GM19468 (cell line): ENCODE results near the gene MEIS1.

ENCODE experiments used
- ATAC-seq: cut with Tn5 transposase; IDR thresholded peaks from one replicate; pipeline ENCODE4 v1.9.1; 2021; ENCODE audit warnings: mild to moderate bottlenecking, moderate library complexity, moderate number of reproducible peaks; ENCODE audit not compliant: unreplicated experiment; ENCODE audit errors: extremely low read depth

Gene MEIS1

GRCh38 chr2:66443186-66443978, 8.5 kb downstream of the MEIS1 start:
- no peak for ATAC-seq

GRCh38 chr2:66443979-66444861, 9.3 kb downstream of the MEIS1 start:
- no peak for ATAC-seq

- ATAC-seq, result no peak
These were observed 10.4 kb downstream of the MEIS1 start for GRCh38 chr2:66445076-66445924.

DNA sequence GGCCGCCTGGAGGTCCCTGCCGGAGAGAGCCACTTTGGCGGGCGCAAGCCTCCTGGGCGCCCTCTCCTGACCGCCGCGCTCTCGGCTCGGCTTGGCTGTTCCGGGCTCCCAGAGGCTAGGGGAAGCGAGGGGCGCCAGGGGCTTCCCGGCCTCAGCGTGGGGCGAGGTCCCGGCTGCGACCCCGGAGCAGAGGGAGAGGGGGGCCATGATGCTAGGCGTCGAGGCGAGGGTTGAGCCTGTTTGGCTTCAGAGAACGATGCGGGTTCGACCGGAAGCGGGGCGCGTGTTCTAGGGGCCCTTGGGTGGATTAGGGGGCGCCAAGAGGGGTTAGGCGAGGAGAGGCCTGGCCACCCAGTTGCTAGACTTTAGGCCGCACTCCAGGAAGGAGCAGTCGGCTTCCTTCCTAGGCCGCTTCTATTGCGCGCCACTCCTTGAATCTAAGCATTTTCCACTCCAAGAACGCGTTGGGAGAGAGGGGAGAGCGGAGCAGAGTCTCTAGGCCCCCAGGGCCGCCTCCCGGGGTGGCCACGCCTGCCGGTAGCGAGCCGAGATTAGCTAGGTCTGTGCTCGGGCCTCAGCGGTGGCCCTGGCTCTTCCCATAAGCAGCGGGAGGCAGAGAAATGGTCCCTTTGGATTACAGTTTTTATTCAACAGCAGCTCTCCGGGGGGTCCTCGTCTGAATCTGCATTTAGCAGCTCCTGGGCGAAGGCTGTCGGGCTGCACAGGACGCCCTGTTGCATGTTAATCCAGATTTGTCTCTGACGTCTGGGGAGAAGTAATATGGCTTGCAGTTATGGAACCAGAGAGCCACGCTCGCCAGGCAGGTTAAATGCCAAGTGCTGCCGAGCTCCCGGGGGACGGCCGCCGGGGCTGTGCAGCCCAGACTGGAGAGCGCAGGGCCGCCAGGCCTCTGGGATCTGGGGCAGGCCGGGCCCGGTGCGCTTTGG, 11.3 kb downstream of the MEIS1 start:
- ATAC-seq, result no peak

DNA sequence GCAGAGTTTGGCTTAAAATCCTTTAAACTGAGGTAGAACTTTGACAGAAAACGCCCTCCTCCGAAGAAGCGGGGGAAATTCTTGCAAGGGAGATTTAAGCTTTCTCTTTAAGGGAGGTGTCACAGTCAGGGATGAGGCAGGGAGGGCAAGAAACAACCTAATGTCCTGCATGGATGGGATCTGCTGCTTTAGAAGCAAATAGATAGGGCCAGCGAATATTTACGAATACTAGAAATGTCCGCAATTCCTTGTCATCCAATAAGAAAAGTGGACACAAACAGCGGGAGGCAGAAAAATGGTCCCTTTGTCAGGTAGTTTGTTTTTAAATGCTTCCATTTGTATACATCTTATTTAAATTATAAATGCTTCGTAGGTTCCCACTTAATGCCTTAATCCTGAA, 12.0 kb downstream of the MEIS1 start:
- no peak for ATAC-seq

- no peak for ATAC-seq
These were observed 12.8 kb downstream of the MEIS1 start for GRCh38 chr2:66447677-66448076.

GRCh38 chr2:66448136-66448991, 13.4 kb downstream of the MEIS1 start:
- ATAC-seq, result no peak

DNA sequence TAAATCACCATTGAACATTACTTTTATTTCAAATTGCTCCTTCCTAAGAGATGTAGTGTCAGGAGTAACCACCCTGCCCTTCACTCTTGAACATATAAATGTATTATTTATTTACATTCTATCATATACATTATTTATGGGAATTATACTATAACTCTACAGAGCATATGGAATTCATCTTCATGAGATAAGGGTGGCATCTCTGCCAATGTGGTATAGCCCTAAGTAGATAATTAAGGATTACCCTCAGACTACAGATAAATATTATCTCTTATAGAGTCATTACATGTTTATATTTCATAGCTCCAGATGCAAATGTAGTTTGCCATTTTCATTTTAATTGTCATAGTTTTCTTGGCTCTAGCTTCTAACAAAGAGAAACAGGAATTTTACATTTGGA, 17.3 kb downstream of the MEIS1 start:
- ATAC-seq, result no peak

GRCh38 chr2:66452917-66453316, 18.0 kb downstream of the MEIS1 start:
- ATAC-seq, result no peak

DNA sequence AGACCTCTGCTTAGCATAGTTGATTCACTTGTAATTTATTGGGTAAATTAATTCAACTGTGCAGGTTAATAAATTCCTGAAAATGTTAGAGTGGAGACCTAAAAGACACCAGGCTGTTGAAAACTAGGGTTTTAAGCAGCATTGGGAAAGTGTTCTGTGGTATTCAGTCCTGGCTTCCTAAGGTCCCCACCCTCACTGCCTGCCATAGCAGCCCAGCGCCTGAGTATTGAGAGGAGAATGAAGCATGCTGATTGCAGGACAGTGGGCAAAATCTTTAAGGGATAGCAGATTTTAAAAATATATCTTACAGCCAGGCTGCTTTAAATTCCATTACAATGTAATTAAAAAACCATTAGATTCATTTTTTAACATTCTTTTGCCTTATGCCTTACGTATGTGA, 20.6 kb downstream of the MEIS1 start:
- no peak for ATAC-seq

GRCh38 chr2:66456183-66457041, 21.5 kb downstream of the MEIS1 start:
- ATAC-seq, result no peak

- no peak for ATAC-seq
These were observed 22.6 kb downstream of the MEIS1 start for GRCh38 chr2:66457545-66457944.

DNA sequence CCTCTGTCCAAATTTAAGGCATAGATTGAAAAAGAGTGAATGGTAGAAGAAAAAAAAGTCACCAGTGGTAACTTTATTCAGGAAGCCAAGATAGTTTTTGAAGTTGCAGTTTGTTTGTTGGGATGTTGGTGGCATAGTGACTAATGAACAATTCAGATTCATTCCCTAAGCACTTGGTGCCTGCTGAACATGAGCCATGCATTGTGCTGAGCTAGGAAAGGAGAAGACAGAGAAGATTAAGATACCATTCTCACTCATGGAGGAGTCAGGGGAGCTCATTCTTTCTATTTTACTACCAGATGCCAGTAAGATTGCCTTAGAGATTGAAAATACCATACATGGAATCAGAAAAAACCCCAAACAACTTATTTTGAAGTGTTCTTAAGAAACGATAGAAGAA, 25.1 kb downstream of the MEIS1 start:
- no peak for ATAC-seq

DNA sequence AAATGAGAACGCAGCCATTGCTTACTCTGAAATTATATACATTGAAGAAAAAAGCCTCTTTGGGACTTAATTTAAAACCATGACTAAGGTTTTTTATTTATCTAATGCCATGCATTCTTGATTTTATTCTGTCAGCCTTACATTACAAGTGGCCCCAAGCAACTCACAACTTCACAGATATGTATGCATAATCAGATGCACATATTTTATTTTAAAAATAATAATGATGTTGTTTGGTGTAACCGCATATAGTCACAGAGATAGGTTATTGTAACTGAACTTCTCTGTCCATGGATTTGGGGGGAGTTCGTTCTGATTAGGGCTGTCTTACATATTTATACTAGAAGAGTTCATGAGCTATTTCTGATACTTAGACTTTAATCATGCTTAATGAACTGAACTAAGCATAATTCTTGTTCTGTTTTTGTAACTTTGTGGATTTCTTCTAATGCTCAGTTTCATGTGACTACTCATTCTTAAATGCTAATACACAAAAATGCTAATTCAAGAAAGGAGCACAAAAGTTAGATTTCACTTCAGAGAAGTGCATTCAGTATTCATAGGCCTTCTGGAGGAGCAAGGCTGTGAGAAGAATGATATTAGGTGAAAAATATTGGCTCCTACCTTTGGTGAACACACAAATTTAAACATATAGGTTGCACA, 26.2 kb downstream of the MEIS1 start:
- ATAC-seq, result no peak

- ATAC-seq, result no peak
These were observed 27.0 kb downstream of the MEIS1 start for GRCh38 chr2:66461664-66462500.

GRCh38 chr2:66462501-66462825, 27.5 kb downstream of the MEIS1 start:
- ATAC-seq, result no peak
